Epithelial cell of proximal tubule (primary cell): ENCODE measurements around the gene TRIM17. TPM values are rescaled to one million over a fixed set of nuclear protein-coding genes. Genes with fewer than 3 reads are reported as not detected.

Source experiments
- DNase-seq: peaks from one replicate; pipeline ENCODE4 v3.0.0-alpha.2; 2011; ENCODE audit warnings: low read depth
- H3K4me3 ChIP-seq: 2 replicates; pipeline ENCODE4 v1.5.1; 2011; ENCODE audit warnings: low read depth, mild to moderate bottlenecking, low read length
- total RNA-seq: library from RNA; depleted of rRNA; stranded (reverse); fragments of >200 nt; gene quantifications from 2 replicates; pipeline ENCODE4 v1.2.3, GENCODE V29; 2015
- TF ChIP-seq, protein P1 (sequence below): conservative IDR thresholded peaks from 2 replicates; pipeline ENCODE4 v1.5.1; 2012; ENCODE audit warnings: low read depth, mild to moderate bottlenecking, low read length

Gene TRIM17
- total RNA-seq, 1 donor from 2014 or later, result 10.4 TPM

DNA sequence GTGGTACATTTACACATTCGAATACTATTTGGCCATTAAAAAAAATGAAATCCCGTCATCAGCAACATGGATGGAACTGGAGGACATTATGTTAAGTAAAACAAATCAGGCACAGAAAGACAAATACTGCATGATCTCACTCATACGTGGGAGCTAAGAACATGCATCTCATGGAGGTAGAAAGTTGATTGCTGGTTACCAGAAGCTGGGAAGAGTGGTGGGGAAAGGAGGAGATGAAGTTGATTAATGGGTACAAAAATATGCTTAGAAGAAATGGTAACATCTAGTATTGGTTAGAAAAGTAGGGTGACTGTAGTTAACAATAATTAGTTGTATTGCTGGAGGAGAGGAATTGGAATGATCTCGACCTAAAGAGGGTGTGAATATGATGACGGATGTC, 45.9 kb upstream of the TRIM17 start:
- DNase-seq, result no peak
- TF ChIP-seq, protein P1, sequence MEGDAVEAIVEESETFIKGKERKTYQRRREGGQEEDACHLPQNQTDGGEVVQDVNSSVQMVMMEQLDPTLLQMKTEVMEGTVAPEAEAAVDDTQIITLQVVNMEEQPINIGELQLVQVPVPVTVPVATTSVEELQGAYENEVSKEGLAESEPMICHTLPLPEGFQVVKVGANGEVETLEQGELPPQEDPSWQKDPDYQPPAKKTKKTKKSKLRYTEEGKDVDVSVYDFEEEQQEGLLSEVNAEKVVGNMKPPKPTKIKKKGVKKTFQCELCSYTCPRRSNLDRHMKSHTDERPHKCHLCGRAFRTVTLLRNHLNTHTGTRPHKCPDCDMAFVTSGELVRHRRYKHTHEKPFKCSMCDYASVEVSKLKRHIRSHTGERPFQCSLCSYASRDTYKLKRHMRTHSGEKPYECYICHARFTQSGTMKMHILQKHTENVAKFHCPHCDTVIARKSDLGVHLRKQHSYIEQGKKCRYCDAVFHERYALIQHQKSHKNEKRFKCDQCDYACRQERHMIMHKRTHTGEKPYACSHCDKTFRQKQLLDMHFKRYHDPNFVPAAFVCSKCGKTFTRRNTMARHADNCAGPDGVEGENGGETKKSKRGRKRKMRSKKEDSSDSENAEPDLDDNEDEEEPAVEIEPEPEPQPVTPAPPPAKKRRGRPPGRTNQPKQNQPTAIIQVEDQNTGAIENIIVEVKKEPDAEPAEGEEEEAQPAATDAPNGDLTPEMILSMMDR, result no peak
- no peak overlapping the region for H3K4me3 ChIP-seq

DNA sequence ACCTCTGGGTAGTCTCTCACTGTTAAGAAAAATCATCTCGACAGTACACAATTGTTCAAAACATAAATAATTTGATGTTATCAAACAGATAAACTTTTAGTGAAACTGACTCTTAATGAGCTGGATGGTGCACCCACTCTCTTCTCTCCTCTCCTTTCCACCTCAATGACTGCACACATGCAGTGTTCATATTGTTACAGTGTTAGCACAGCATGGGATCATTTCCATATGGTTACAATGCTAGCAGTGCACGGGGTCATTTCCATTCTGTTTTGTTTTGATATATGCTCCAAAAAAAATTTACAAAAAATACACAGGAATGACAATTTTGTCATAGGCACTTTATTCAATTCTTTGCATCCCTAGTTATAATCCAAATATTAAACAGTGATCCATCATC, 44.2 kb upstream of the TRIM17 start:
- TF ChIP-seq, protein P1, result no peak
- DNase-seq, result no peak
- H3K4me3 ChIP-seq, result no peak overlapping the region

DNA sequence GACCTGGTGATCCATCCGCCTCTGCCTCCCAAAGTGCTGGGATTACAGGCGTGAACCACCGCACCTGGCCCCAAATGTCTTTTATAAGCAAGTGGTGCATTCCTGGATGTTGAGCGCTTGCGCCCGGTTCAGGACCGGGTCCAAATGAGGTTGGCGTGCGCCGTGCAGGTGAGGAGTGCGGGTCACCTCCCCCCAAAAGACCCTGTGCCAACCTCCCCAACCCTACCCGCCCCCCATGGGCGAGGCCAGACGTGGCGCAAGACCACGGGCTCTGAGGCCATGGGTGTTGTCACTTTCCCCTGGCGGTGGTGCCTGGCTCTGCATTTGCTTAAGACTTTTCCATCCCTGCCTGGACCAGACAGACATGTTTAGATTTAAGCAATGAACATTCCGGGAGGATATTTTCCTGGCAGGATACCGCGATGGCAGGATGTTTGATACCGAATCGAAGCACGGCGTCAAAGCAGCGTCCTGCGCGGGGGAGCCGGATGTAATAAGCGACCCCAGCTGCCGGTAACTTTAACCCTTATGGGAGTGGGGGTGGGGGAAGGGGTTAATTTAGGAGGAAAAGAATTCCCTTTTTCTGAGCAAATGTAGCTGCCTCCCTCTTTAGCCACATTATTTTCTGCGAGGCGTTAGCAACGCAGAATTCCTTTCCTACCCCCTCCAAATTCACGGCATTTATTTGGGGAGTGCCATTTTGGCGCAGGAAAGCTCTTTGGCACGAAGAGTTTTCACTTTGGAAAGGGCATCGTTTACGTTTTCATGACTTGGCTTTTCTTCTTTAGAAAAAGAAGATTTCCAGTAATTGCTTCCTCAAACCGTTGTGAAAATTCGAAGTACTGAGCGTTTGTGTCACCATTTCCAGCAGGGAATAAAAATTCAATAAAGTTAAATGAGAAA, 42.7 kb upstream of the TRIM17 start:
- DNase-seq, result no peak
- peak overlapping the region; percentile 64 for H3K4me3 ChIP-seq
- TF ChIP-seq, protein P1, result peak; percentile 64

DNA sequence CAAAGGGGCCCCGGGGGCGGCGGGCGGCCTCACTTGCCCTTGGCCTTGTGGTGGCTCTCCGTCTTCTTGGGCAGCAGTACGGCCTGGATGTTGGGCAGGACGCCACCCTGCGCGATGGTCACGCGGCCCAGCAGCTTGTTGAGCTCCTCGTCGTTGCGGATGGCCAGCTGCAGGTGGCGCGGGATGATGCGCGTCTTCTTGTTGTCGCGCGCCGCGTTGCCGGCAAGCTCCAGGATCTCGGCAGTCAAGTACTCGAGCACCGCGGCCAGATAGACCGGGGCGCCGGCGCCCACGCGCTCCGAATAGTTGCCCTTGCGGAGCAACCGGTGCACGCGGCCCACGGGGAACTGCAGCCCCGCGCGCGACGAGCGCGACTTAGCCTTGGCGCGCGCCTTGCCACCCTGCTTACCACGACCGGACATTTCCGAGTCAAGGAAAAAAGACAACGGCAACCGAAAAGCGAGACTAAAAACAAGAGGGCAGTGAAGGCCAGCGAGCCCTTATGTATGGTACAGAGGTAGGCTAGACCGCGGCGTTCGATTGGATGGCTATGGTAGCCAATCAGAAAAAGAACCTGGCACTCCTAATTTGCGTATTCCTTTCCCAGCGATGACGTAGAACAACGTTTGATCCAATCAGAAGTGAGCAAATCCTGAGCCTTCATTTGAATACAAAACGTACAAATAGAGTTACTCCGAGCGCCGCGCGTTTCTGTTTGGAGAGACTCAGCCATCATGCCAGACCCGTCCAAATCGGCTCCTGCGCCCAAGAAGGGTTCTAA, 40.9 kb upstream of the TRIM17 start:
- TF ChIP-seq, protein P1, result no peak
- H3K4me3 ChIP-seq, result peak overlapping the region; percentile 64
- peak; percentile 90 for DNase-seq

DNA sequence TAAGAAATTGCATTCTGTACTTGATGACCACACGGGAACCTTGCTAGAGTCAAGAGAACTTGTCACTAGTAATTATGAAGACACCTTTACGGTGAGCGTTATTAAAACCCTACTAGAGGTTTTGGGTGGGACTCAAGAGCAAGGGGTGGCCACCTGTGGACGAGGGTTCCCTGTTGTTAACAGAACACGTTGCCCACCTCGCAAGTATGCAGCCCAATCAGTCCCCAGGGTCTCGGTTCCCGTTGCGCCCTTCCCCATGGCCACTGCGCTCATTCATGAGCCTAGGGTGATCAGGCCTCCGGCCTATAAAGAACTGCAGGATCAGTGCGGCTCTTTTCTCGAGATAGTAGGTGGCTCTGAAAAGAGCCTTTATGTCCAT, 40.3 kb upstream of the TRIM17 start:
- TF ChIP-seq, protein P1, result no peak
- DNase-seq, result no peak
- peak overlapping the region; percentile 64 for H3K4me3 ChIP-seq

DNA sequence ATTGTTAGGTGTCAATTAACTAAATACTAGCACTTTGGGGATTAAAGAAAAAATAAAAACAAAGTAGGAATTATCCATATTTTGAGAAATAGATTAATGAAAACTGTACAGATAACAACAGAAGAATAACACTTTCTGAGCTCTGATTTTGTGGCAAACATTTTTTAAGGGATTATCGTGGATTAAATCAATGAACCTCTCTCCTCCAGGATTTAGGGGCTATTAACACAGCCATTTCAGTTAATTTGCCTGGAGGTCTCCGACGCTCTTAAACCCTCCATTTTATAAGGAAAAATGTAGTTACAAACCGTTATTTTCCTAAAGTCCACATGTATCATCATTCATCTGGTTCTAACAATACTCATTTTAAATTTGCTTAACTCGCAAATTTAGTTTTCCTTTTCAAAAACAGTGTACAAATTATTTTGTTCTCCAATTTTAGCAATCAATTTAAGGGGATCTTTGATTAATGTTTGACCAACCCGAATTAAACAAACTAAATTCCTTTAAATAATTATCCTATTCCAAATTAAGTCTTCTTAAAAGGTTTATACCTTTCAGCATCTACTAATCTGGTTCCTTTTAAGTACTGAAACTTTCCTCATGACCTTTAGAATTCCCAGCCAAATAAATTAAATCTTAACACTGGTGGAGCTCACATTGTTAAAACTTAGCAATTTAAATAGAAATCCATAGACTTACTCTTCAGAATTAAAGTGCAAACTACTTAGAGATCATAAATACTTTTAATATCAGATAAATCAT, 39.8 kb upstream of the TRIM17 start:
- H3K4me3 ChIP-seq, result peak overlapping the region; percentile 64
- TF ChIP-seq, protein P1, result no peak
- no peak for DNase-seq
